ENCODE data around the gene NLGN1.

Gene NLGN1

GRCh38 chr3:174132006-174132405 lies 734.5 kb downstream of the NLGN1 start:
- TF ChIP-seq CTCF (IDR thresholded peaks at IDR 0.05; ENCODE audit: low read length, missing control alignments), result no peak
- no peak overlapping the region for H3K4me3 ChIP-seq (replicated peaks; ENCODE audit: low read depth, low read length)
- DNase-seq (ENCODE audit: low read depth), result no peak

- no peak overlapping the region for H3K4me3 ChIP-seq (replicated peaks; ENCODE audit: low read depth, low read length)
- TF ChIP-seq CTCF (IDR thresholded peaks at IDR 0.05; ENCODE audit: low read length, missing control alignments), result no peak
- DNase-seq (ENCODE audit: low read depth), result no peak
Observed at GRCh38 chr3:174132421-174133042, 735.0 kb downstream of the NLGN1 start.

GRCh38 chr3:174146008-174146407 lies 748.5 kb downstream of the NLGN1 start:
- no peak for DNase-seq (ENCODE audit: low read depth)
- H3K4me3 ChIP-seq (replicated peaks; ENCODE audit: low read depth, low read length), result no peak overlapping the region
- no peak for TF ChIP-seq CTCF (IDR thresholded peaks at IDR 0.05; ENCODE audit: low read length, missing control alignments)

GRCh38 chr3:174147798-174148197 lies 750.3 kb downstream of the NLGN1 start:
- TF ChIP-seq CTCF (IDR thresholded peaks at IDR 0.05; ENCODE audit: low read length, missing control alignments), result no peak
- no peak for DNase-seq (ENCODE audit: low read depth)
- no peak overlapping the region for H3K4me3 ChIP-seq (replicated peaks; ENCODE audit: low read depth, low read length)

GRCh38 chr3:174153871-174154270 lies 756.3 kb downstream of the NLGN1 start:
- no peak for DNase-seq (ENCODE audit: low read depth)

GRCh38 chr3:174156200-174156599 lies 758.7 kb downstream of the NLGN1 start:
- no peak for TF ChIP-seq CTCF (IDR thresholded peaks at IDR 0.05; ENCODE audit: low read length, missing control alignments)
- DNase-seq (ENCODE audit: low read depth), result peak; percentile 13
- peak overlapping the region; percentile 13 for H3K4me3 ChIP-seq (replicated peaks; ENCODE audit: low read depth, low read length)

More at GRCh38 chr3:174153871-174154270, 756.3 kb downstream of the NLGN1 start:
- no peak for TF ChIP-seq CTCF (IDR thresholded peaks at IDR 0.05; ENCODE audit: low read length, missing control alignments)
- H3K4me3 ChIP-seq (replicated peaks; ENCODE audit: low read depth, low read length), result no peak overlapping the region

GRCh38 chr3:174158674-174159073 lies 761.1 kb downstream of the NLGN1 start:
- TF ChIP-seq CTCF (IDR thresholded peaks at IDR 0.05; ENCODE audit: low read length, missing control alignments), result no peak
- H3K4me3 ChIP-seq (replicated peaks; ENCODE audit: low read depth, low read length), result no peak overlapping the region
- no peak for DNase-seq (ENCODE audit: low read depth)

All from fibroblast of pulmonary artery (primary cell).